ENCODE results near the gene B3GLCT.
"Not testable (repeated sequence)": the region's sequence is repeated elsewhere in the genome, so short reads cannot be mapped to it uniquely, and the experiment has no call there.

Gene B3GLCT

DNA sequence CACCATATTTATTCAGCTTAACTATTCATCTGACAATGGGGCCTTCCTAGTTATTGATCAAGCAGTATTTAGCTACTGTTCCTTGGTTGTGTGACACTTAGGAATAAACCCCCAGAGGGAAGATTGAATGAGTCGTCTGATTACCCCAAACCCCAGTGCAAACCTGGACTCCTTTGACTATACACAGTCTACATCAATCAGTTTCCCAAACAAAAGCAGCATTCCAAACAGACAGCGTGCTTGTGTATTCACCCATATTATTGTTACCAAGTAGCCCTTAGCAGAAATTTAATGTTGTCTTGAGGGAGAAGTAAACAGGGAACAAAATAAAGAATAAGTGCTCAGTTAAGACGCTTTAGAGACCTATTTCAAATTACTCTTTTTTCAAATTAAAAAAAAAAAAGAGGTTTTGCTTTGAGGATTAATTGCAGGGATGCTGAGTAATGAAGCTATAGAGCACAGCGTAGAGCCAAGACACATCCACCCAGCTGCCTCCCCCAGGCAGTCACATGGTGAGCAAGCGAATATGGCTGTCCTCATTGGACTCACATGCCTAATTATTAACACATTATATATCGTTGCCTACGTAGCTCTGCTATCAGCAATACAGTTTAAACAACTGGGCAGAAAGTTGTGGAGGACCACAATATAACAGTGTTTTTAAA lies 14.7 kb upstream of the B3GLCT start:
- DNase-seq = no peak

DNA sequence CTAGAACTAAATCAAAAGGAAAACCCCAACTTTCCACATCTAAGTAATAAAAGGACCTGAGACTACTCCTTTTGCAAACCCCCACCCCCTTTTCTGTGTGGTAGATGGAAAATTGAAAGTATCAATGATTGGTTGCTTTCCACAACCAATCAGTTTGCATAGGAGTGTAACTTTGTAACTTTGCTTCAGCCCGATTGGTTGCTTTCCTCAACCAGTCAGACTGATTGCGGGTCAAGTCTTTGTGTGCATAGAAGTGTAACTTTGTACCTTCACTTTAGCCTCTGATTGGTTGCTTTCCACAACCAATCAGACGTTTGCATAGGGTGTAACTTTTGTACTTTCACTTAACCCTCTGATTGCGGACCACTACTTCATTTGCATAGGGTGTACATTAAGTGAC lies 8.0 kb upstream of the B3GLCT start:
- no peak for DNase-seq

DNA sequence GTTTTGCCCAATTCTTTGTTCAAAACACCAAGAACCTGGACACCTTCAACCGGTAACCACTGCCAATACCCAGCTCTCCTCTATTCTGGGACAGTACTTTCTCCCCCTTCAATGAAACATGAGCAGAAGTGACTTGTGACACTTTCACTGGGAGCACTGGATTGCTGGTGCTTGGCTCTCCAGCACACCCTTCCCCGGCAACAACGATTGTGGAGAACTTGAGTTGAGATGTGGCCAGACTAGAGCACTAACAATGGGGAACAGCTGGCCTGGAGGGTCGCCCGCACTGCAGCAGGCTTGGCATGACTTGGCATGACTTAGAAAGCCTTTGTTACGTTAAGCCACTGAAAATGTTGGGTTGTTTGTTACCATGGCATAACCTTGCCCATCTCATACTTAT lies 7.5 kb upstream of the B3GLCT start:
- no peak for DNase-seq

DNA sequence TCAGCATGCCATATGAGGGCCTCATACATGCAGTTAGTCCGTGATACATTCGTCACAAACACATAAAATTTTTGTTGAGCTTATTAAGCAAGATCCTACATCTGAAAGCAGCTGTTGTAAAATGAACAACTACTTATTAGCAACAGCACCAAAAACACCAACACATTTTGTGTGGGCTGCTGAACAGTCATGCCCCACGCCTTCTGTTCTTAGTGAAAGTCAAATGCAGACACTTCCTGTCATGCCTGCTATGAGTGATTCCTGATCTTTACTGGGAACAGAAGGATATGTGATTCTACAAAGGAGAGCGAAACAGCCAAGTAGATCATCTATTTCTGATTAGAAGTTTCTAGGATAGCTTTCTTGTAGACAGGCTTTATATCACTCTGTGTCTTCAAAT lies 4.2 kb upstream of the B3GLCT start:
- DNase-seq = no peak

DNA sequence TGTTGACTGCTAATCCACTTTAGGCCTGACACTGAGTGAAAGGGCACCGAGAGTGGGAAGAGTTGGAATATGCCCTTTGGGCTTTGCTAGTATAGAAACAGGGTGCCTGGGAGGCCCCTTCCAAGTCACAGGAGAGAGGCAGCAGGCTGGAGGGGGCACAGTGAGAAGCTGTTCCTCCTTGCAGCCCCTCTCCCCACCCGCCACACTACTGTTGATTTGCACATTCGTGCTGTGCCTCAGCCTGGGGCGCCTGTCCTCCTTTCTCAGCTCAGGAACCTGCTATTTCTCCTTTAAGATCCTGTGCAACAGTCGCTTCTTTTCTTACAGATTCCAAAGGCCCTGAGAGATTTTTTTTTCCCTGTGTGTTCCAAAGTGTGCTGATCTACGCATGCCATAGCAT lies 2.8 kb upstream of the B3GLCT start:
- no peak for DNase-seq

DNA sequence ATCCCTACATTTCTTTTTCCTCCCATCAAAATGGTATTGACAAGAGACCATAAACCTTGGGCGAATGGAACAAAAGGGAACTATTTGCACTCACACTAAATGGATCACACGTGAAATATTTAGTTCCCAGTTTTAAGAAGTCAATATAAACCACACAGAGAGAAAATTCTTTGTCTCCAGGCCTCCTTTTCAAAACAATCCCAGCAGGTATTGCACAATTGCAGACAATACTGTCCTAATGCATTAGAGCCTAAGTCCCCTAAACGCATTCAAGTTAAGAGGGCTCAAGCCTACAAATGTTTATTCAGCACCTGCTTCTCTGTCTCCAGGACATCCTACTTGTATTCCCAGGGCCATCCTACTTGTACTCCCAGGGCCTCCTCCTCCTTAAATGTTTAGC lies 1.3 kb upstream of the B3GLCT start:
- no peak for DNase-seq

DNA sequence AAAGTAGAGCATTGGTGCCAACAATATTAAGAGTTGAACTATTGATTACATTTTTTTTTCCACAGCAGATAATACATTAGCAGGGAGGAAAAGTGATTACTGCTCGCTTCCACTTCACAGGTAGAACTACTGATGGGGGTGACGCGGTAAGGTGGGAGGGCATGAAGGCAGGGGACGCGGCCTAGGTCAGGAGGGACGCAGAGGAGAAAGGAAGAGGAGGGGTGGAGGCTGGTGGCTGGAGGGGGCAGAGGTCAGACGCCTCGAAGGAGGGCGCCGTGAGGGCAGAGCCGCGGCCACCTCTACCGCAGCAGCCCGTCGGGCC lies 287 bp upstream of the B3GLCT start:
- DNase-seq = no peak

DNA sequence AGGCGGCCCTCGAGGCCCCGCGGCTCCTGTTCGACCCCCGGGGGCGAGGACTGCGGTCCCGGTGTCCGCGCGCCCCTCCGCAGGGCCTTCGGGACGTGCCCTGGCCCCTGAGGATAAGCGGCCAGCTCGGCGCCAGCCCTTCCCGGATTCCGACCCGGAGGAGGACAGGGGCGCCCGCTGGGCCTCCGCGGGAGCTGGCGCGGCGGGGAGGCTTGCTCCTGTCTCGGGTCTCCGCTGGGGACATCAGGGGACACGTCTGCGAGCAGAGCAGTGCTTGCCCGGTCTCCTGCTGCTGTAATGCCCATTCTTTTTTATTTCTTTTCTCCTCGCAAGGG lies 829 bp downstream of the B3GLCT start:
- peak; percentile 23 to 60 for DNase-seq

DNA sequence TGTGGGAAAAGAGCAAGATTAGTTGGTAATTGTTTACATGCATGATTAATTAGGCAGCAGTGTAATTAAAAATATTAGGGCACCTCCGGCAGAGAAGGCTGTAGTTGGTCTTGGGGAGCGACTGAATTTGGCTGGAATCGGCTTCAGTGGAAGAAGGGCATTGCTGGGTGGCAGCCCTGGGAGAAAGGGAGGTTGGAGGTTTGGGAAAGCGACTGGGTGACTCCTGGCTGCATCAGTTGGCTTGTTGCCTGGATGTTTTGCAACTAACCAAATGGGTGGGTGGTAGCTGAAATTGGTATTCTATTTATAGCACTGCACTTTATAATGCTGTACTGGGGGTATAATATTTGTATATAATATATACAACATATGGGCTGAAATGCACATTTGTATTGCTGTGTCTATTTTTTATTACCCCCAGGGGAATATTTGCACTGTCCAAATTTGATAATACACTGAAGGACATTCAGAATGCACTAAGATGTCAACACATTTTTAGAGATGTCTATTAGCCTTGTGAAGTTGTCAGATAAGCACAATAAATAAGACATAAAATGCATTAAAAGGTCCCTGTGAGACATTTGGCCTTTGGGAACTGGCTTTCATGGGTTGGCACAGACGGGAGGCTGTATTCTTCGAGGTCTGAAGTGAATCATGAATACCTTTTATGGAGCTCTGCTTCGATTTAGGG lies 1.7 kb downstream of the B3GLCT start:
- DNase-seq = no peak

DNA sequence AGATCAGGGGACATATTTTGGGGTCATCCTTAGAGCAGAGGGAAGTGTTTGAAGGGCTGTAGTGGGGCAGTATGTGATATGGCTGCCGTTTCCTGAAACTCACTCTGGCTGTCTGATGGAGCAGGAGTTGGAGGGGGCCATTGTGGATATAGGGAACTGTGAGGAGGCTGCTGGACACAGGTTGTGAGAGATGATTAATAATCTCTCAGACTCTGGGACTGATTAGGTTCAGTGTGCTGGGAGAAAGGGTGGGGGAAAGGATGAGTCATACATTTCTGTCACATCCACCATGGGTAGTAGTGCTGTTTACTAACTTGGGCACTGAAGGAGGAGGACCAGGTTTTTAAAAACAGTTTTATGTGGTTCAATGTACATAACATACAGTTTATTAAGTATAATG lies 4.8 kb downstream of the B3GLCT start:
- DNase-seq = no peak

DNA sequence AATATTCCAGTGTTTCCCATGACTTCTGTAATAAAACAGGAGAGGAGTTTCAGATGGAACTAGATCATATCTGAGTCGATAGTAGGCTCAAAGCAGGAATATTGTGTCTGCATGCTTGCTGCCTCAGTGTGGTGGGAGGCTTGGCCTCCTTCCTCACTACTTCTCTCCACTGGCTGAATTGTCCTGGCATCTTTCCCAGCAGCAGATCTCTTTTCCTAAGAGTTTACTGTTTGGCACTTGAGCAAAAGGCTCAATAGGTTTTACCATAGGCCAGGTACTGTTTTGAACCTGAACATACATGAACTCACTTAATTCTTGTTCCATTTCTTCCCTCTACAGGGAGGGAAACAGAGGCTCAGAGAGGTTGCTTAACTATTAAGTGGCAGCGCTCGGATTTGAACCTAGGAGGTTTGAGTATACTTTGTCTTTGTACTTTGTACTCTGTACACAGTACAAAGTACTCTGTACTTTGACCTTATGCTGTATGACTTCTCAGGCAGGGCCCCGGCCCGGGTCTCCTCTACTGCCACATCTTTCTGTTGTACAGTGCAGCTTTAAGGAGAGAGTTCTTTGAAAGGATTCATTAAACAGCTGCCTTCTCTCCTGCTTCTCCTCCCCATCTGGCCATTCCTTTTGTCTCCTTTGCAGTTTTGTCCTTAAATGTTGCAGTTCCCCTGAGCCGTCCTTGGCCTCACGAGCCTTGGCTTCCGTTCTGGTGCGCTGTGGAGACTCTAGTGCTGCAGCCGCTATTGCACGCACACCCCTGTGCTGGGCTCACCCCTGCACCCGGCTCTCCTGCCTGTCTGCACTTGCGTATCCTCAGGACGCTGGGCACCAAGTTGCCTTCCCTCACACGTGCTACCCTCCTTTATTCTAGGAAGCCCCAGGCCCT lies 8.1 kb downstream of the B3GLCT start:
- DNase-seq = no peak

DNA sequence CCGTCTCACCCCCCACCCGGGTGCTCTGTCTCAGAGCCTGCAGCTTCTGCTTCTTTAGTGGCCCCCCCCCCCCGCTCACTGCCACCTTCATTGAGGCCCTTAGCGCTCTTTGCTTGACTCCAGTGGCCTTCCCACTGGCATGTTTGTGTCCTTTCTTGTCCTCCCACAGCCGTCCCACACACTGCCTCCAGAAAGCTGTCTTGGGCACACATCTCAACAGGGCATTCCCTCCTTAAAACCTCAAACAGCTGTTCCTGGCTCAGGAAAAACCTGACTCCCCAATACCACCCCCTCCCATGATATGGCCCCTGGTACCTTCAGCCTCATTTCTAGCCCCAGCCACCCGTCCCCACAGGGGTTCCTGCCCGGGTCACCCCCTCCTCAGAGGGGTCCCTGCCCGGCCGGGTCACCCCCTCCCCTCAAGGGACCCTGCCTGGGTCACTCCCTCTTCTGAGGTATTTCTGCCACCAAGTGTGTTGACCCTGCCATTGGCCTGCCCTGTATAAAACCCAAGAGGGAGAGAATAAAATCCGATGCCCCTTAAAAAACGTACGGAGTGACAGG lies 8.9 kb downstream of the B3GLCT start:
- DNase-seq = no peak

DNA sequence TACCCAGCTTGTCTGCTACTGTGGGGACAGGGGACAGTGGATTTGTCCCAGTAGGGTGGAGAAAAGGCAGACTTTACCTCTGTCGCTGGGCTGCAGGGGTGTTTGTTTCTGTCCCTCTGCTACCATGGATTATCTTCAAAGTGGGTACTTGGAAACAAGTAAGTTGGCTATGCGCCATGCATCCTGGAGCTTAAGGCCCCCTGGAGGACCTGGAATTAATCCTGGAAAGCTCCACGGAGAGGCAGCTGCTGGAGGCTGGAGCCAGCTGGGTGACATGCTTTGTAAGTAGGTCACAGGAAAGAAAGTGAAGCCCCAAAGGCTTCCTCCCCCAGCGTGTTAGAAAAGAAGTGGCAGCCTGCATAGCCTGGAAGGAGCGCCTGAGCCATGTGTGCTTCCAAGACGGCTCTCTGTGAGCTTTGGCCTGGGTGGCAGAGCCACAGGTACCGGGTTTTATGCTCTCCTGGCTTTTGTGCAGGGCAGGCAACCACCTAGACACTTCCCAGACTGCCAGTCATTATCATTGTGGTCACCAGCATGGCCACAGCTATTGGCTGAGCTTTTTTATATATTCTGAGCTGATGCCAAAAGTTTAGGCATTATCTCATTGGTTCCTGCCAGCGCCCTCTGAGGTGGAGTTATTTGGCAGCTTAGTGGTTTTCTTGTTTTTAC lies 9.5 kb downstream of the B3GLCT start:
- DNase-seq = peak in 1 of 2 donors; percentile 11

DNA sequence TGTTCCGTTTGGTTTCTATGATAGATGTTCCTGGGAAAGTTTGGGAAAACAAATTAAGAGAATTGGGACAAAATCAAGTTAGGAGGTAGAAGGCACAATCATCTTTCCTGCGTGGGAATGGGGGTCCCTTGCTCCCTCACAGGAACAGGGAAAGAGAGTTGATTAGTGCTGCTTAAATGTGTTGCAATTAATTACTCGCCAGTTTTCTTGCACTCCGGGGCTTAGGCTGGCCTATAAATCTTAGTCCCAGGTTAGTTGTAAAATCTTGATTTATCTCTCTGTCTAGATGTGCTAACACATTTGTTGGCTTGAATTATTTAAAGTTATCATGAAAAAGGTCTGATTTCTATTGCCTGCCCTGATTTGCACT lies 10.1 kb downstream of the B3GLCT start:
- DNase-seq = no peak

DNA sequence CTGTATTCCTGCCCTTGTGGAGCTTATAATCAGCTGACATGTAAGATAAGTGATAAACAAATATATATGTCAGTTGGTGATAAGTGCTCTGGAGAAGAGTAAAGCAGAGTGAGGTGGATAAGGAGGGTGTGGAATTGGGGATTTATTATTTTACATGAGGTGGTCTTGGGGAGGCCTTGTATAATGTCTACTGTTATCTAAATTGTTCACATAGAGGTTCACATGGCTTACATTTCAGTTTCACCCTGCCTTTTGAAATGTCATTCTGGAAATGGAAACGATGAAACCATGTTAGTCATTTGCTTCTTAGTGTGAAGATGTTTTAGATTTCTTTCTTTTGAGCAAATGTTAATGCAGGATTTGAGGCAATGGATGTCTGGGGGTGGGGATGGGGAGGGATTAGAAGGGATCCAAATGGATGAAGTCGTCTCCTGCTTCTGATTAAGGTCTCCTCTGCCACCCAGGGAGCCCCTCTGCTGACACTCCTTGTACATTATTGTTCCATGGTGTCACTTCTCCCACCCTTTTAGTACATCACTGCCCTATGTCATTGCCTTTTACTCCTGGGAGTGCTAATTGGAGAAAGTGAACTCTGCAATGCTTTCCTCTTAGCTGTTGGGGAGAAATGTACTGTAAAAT lies 14.0 kb downstream of the B3GLCT start:
- DNase-seq = no peak

DNA sequence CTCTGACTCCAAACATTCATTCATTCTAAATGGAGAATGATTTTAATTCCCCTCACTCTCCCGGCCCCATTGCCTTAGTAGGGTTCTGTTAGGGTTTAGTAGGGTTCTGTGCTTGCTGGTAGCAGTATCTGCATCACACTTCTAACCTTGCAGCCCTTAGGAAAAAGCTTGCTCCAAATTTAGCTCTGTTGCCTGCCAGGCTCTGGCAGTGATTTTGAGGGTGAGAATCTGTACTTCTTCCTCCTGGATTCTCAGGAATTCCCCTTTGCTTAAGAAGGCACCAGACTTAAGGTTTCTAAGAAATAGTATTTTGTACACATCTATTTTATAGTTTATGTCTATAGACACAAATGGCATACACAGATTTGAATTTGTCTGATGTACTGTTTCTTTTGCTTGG lies 14.7 kb downstream of the B3GLCT start:
- no peak for DNase-seq

DNA sequence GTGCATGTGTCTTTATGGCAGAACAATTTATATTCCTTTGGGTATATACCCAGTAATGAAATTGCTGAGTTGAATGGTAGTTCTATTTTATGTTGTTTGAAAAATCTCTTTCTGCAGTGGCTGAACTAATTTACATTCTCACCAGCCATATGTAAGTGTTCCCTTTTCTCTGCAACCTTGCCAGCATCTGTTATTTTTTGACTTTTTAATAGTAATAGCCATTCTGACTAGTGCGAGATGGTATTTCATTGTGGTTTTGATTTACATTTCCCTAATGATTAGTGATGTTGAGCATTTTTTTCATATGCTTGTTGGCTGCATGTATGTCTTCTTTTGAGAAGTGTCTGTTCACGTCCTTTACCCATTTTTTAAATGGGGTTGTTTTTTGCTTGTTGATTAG lies 17.1 kb downstream of the B3GLCT start:
- DNase-seq = not testable (repeated sequence)

DNA sequence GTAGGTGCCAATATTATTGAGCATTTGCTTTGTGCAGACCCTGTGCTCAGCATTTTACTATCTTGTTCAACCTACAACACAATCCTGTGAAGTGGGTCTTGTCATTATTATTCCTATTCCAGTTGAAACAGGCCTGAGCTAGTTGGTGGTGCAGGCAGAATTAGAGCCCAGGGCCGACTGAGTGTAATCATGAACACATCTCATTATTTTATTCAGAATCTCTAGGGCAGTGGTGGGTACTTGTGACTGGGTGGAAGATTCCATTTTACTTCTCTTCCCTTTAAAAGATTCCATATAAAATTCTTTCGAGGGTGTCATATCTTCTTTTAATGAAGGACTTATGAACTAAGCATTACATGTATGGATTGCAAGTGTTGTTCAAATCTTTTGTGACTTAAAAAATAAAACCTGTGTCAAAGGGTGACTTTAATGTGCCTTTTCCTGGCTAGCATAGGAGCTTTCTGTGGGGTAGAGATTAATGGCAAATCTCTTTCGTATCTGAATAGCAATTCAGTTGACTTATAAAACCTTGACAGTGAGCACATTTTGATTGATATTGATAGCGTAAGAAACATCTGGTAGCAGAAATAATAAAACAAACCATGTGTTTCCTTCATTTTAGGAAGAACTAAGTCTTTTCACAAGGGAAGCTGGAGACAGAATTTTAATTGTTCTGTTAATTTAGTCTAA lies 20.3 kb downstream of the B3GLCT start:
- DNase-seq = no peak

DNA sequence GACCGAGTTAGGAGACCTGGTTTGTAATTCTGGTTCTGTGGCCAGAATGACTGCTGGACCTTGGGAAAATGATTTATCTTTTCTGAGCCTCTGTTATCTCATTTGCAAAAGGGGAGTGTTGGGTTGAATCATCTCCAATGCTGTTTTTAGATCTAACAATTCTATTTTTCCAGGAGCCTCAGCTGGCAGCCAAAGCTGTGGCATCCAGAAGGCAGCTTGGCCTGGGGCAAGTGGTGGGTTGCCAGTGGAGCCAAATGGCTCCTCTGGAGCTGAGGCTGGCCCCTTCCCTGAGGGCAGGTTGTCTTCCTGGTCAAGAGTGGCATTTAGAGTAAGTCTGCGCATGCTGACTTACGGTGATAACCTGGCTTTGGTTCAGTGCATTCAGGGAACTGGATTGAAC lies 21.3 kb downstream of the B3GLCT start:
- no peak for DNase-seq

DNA sequence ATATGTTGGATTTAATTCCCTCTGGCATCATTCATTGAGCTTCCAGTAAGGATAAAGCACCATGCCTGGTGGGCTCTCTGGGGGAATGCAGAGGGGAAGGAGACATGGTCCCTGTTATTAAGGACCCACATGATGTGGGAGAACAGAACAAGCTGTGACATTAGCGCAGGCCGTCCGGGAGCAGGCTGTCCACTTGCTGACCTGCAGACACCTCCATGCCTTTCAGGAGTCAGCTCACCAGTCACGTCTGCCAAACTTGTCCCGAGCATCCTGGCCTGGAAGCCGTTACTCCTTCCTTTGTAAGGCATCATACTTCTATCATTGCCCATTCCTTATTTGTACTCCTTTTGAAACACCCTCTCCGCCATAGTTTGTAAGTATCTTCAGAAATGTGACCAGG lies 23.4 kb downstream of the B3GLCT start:
- no peak for DNase-seq

DNA sequence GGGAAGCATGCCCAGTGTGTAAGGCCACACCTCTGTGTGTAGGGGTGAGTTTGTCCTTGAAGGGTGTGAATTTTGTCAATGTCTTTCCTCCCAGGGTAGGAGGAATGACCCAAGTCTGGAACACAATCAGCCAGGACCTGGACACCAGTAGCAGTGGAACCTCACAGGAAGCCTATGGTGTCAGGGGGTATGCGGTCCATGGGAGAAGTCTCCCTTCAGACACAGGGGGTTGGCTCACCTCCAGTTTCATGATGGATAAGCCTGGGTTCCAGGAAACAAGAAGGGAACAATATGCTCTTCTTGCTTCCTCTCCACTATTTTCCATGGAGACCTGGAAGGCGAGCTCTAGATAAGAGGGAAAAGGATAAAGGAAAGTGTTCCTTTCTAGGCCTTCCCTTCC lies 23.9 kb downstream of the B3GLCT start:
- DNase-seq = no peak

DNA sequence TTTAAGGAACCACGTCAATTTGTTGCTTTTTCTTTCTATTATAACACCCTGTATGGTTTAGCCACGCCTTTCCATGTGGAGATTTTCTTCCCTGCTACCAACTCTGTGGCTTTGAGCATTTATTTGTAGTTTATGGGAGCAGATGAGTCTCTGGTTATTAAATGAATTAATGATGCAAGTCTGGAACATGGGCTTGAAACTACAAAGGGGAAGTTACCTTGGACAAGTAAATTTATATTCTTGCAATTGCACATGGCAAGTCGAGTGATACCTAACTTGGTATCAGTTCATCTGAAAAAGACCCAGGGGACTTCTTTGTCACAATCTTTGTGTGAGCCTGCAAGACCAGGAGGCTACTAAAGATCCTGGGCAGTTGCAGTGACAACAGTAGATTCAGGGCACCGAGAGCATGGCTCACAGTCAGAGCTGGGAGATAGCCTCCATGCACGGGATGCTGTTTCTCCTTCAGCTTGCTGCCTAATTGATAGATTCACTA lies 24.4 kb downstream of the B3GLCT start:
- DNase-seq = no peak

All from CD4-positive, alpha-beta T cell treated with Interferon alpha-2 for 1 hour (primary cell).